ENCODE measurements around the gene AGTRAP. TPM values are rescaled to one million over a fixed set of nuclear protein-coding genes. Genes with fewer than 3 reads are reported as not detected.

AGTRAP gene
- total and polyA plus RNA-seq, 10 donors, result 40.8 to 120 (median 56.4) TPM

- H3K36me3 ChIP-seq, result no peaks in the 10 kb centered on the region
- 30 to 55% (median 53%) methylated on average over 5 of the region's 5 CpGs for WGBS, 5 donors
- DNase-seq, result no peak
- H3K4me1 ChIP-seq, result peaks cover 16 to 71% (median 36%) of the 10 kb centered on the region in 6 donors
- H3K4me3 ChIP-seq, result no peak overlapping the region
- H3K27me3 ChIP-seq (replicated peaks in 1 of 7), result peaks cover 0 to 21% (median 0%) of the 10 kb centered on the region in 7 donors
- intact Hi-C loops (cut with DNase I; ENCODE audit: low total_unique reads), result no loop called here
- no peaks in the 10 kb centered on the region for H3K9me3 ChIP-seq
- peak overlapping the region in 6 of 8 donors; percentile 46 to 100 (median 64) for H3K27ac ChIP-seq
- TF ChIP-seq POLR2AphosphoS5 (IDR thresholded peaks at IDR 0.05), result peak in 1 of 3 donors; percentile 44
- TF ChIP-seq, protein P1, sequence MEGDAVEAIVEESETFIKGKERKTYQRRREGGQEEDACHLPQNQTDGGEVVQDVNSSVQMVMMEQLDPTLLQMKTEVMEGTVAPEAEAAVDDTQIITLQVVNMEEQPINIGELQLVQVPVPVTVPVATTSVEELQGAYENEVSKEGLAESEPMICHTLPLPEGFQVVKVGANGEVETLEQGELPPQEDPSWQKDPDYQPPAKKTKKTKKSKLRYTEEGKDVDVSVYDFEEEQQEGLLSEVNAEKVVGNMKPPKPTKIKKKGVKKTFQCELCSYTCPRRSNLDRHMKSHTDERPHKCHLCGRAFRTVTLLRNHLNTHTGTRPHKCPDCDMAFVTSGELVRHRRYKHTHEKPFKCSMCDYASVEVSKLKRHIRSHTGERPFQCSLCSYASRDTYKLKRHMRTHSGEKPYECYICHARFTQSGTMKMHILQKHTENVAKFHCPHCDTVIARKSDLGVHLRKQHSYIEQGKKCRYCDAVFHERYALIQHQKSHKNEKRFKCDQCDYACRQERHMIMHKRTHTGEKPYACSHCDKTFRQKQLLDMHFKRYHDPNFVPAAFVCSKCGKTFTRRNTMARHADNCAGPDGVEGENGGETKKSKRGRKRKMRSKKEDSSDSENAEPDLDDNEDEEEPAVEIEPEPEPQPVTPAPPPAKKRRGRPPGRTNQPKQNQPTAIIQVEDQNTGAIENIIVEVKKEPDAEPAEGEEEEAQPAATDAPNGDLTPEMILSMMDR (IDR thresholded peaks at IDR 0.05 in 8 of 11, conservative IDR thresholded peaks at IDR 0.05 in 3 of 11), result no peak
These were observed 10.3 kb upstream of the AGTRAP start for GRCh38 chr1:11725616-11726015.

DNA sequence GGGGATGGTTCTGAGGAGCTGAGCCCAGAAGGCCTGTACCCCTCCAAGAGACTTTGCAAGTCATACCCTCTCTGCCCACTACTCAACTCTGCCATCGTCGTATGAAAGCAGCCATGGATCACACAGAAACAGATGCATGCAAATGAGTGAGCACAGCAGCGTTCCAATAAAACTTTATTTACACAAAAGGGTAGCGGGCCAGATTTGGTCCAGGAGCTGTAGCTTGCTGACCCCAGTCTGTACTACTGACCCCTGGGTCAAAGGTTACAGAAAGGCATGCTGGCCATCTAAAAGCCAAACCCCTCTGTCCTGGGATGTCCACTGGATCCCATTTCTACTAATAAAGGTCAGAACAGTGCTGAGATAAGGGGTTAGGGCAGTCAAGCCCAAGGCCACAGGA, 8.8 kb upstream of the AGTRAP start:
- peak overlapping the region in 2 of 8 donors; percentile 82 to 100 for H3K27ac ChIP-seq
- TF ChIP-seq POLR2A (IDR thresholded peaks at IDR 0.05) (no peak), POLR2AphosphoS5 (IDR thresholded peaks at IDR 0.05) (no peak)
- TF ChIP-seq, protein P1 (IDR thresholded peaks at IDR 0.05 in 8 of 11, conservative IDR thresholded peaks at IDR 0.05 in 3 of 11), result no peak
- H3K4me3 ChIP-seq, result no peak overlapping the region
- H3K36me3 ChIP-seq, result no peaks in the 10 kb centered on the region
- peaks cover 0 to 21% (median 0%) of the 10 kb centered on the region in 7 donors for H3K27me3 ChIP-seq (replicated peaks in 1 of 7)
- no peaks in the 10 kb centered on the region for H3K9me3 ChIP-seq
- intact Hi-C loops (cut with DNase I; ENCODE audit: low total_unique reads), result no loop called here
- 93 to 98% (median 97%) methylated on average over 4 of the region's 4 CpGs for WGBS, 5 donors
- H3K4me1 ChIP-seq, result peaks cover 29 to 81% (median 49%) of the 10 kb centered on the region in 6 donors
- DNase-seq, result no peak

DNA sequence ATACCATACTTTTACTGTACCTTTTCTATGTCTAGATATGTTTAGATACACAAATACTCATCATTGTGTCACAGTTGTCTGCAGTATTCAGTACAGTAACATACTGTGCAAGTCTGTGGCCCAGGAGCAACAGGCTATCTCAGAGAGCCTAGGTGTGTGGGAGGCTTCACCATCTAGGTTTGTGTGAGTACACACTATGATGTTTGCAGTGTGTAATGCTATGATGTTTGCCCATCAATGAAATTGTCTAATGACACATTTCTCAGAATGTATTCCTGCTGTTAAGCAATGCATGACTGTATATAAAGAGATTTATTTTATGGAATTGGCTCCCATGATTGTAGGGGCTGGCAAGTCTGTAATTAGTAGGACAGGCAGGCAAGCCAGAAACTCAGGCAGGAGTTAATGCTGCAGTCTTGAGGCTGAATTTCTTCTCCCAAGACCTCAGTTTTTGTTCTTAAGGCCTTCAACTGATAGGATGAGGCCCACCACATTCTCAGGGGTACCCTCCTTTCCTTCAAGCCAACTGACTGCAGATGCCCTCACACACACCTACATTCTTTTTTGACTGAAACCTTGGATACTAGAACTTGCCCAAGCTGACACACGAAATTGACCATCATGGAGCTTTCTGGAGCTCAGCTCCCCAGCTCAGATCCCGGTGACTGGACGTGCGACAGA, 7.7 kb upstream of the AGTRAP start:
- Histone ChIP-seq H3K9me3 (no peaks in the 10 kb centered on the region), H3K27ac (peak overlapping the region in 3 of 8 donors; percentile 91 to 100 (median 92)), H3K4me3 (no peak overlapping the region), H3K27me3 (replicated peaks in 1 of 7) (peaks cover 0 to 16% (median 0%) of the 10 kb centered on the region in 7 donors), H3K4me1 (peaks cover 33 to 92% (median 59%) of the 10 kb centered on the region in 6 donors), H3K36me3 (no peaks in the 10 kb centered on the region)
- TF ChIP-seq POLR2AphosphoS5 (IDR thresholded peaks at IDR 0.05) (no peak), POLR2A (IDR thresholded peaks at IDR 0.05) (no peak)
- TF ChIP-seq, protein P1 (IDR thresholded peaks at IDR 0.05 in 8 of 11, conservative IDR thresholded peaks at IDR 0.05 in 3 of 11), result no peak
- intact Hi-C loops (cut with DNase I; ENCODE audit: low total_unique reads), result no loop called here
- DNase-seq, result no peak
- WGBS, 5 donors, result 94 to 98% (median 97%) methylated on average over 4 of the region's 4 CpGs

GRCh38 chr1:11729155-11729497, 6.8 kb upstream of the AGTRAP start:
- WGBS, 5 donors, result 73 to 91% (median 81%) methylated on average over 10 to 11 of the region's 11 CpGs

More at GRCh38 chr1:11729155-11729497, 6.8 kb upstream of the AGTRAP start:
- Histone ChIP-seq H3K27me3 (replicated peaks in 1 of 7) (peaks cover 0 to 10% (median 0%) of the 10 kb centered on the region in 7 donors), H3K4me1 (peaks cover 33 to 99% (median 59%) of the 10 kb centered on the region in 6 donors), H3K27ac (peak overlapping the region in 7 of 8 donors; percentile 49 to 100 (median 84)), H3K9me3 (no peaks in the 10 kb centered on the region), H3K4me3 (peak overlapping the region in 1 of 8 donors; percentile 63), H3K36me3 (no peaks in the 10 kb centered on the region)
- TF ChIP-seq, protein P1 (IDR thresholded peaks at IDR 0.05 in 8 of 11, conservative IDR thresholded peaks at IDR 0.05 in 3 of 11), result no peak
- TF ChIP-seq POLR2A (IDR thresholded peaks at IDR 0.05), result no peak
- TF ChIP-seq POLR2AphosphoS5 (IDR thresholded peaks at IDR 0.05), result no peak
- no peak for DNase-seq
- intact Hi-C loops (cut with DNase I; ENCODE audit: low total_unique reads), result no loop called here
